GM19239 (cell line): ENCODE results near the gene WARS2.
"Not testable (repeated sequence)": the region's sequence is repeated elsewhere in the genome, so short reads cannot be mapped to it uniquely, and the experiment has no call there.

Source experiments
- DNase-seq: peaks from one replicate; pipeline ENCODE4 v3.0.0; 2011; ENCODE audit warnings: low spot score; ENCODE audit not compliant: insufficient read length
- FAIRE-seq: peaks from 2 replicates; lab custom pipeline; 2011; peaks lifted over from hg19 to GRCh38; lab: Jason Lieb, UNC

WARS2 gene

GRCh38 chr1:119140177-119141019, at the start of gene WARS2:
Gene WARS2, minus strand, starts transcription at chr1:119140653. Its CDS starts 9 bp downstream, at chr1:119140644.
- FAIRE-seq (peak; percentile 86), DNase-seq (peak; percentile 72)

GRCh38 chr1:119188926-119189325, 48.5 kb upstream of the WARS2 start:
- no peak for FAIRE-seq

GRCh38 chr1:119187416-119187815, 47.0 kb upstream of the WARS2 start:
- FAIRE-seq = no peak

More at GRCh38 chr1:119188926-119189325, 48.5 kb upstream of the WARS2 start:
- no peak for DNase-seq

DNA sequence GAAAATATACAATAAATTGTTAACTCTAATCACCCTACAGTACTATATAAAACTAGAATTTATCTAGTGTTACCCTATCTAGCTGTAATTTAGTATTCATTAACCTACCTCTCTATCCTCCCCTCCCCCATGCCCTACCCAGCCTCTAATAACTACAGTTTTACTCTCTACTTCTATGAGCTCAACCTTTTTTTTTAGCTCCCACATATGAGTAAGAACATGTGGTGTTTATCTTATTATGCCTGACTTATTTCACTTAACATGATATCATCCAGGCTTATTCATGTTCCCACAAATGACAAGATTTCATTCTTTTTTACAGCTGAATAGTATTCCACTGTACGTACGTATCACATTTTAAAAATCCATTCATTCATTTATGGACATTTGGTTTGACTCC, 46.0 kb upstream of the WARS2 start:
- DNase-seq (no peak), FAIRE-seq (no peak)

More at GRCh38 chr1:119187416-119187815, 47.0 kb upstream of the WARS2 start:
- DNase-seq = no peak

GRCh38 chr1:119184972-119185371, 44.5 kb upstream of the WARS2 start:
- DNase-seq (no peak), FAIRE-seq (no peak)

- FAIRE-seq (no peak), DNase-seq (no peak)
These were observed 40.8 kb upstream of the WARS2 start for GRCh38 chr1:119181218-119181617.

DNA sequence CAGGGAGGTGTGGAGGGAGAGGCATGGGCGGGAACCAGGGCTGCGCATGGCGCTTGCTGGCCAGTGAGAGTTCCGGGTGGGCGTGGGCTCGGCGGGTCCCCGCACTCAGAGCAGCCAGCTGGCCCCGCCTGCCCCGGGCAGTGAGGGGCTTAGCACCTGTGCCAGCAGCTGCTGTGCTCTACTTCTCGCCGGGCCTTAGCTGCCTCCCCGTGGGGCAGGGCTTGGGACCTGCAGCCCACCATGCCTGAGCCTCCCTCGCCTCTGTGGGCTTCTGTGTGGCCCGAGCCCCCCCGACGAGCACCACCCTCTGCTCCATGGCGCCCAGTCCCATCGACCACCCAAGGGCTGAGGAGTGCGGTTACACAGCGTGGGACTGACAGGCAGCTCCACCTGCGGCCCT, 38.6 kb upstream of the WARS2 start:
- no peak for FAIRE-seq
- DNase-seq = no peak

GRCh38 chr1:119172927-119173326, 32.5 kb upstream of the WARS2 start:
- not testable (repeated sequence) for FAIRE-seq, DNase-seq

DNA sequence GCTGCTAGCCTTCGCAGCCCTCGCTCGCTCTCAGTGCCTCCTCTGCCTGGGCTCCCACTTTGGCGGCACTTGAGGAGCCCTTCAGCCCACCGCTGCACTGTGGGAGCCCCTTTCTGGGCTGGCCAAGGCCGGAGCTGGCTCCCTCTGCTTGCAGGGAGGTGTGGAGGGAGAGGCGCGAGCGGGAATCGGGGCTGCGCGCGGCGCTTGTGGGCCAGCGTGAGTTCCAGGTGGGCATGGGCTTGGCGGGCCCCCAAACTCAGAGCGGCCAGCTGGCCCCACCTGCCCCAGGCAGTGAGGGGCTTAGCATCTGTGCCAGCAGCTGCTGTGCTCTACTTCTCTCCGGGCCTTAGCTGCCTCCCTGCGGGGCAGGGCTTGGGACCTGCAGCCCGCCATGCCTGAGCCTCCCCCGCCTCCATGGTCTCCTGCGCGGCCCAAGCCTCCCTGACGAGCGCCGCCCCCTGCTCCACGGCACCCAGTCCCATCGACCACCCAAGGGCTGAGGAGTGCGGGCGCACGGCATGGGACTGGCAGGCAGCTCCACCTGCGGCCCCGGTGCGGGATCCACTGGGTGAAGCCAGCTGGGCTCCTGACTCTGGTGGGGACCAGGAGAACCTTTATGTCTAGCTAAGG, 31.0 kb upstream of the WARS2 start:
- FAIRE-seq, DNase-seq: not testable (repeated sequence)

DNA sequence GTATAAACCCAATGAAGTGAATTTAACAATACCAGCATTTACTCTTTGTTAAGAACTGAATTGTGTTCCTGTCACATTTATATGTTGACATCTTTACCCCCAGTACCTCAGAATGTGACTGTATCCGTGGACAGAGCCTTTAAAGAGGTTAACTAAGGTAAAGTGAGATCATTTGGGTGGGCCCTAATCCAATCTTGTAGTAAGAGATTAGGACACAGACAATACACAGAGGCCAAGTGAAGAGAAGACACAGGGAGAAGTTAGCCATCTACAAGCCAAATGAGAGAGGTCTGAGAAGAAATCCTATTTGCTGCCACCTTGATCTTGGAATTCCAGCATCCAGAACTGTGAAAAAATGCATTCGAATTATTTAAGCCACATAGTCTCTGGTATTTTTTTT, 22.9 kb upstream of the WARS2 start:
- no peak for FAIRE-seq
- DNase-seq = no peak

GRCh38 chr1:119160866-119161265, 20.4 kb upstream of the WARS2 start:
- no peak for DNase-seq
- FAIRE-seq = no peak

DNA sequence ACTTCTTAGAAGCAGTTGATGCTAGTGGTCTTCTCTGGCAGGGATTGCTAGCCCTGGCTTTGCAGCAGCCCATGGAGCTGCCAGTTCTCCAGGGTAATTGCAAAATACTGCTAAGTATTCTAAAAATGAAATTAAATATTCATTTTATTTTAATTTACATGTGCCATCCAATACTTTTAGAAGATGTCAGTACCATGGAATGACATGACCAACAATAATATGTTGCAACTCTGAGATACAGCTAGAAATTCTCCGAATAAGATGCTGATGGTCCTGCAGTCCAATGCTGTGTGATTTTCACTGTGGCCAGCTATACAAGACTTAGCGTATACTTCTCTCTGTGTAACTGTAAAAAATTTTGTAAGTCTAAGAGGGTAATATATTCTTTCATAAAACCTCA, 20.0 kb upstream of the WARS2 start:
- DNase-seq (no peak), FAIRE-seq (no peak)

- FAIRE-seq = no peak
- no peak for DNase-seq
These were observed 19.5 kb upstream of the WARS2 start for GRCh38 chr1:119159966-119160365.

- FAIRE-seq = no peak
- no peak for DNase-seq
These were observed 18.7 kb upstream of the WARS2 start for GRCh38 chr1:119159111-119159510.

DNA sequence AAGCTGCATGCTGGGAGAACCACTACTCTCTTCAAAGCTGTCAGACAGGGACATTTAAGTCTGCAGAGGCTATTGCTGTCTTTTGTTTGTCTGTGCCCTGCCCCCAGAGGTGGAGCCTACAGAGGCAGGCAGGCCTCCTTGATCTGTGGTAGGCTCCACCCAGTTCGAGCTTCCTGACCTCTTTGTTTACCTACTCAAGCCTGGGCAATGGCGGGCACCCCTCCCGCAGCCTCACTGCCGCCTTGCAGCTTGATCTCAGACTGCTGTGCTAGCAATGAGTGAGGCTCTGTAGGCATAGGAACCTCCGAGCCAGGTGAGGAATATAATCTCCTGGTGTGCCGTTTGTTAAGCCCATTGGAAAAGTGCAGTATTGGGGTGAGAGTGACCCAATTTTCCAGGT, 16.3 kb upstream of the WARS2 start:
- not testable (repeated sequence) for FAIRE-seq, DNase-seq

DNA sequence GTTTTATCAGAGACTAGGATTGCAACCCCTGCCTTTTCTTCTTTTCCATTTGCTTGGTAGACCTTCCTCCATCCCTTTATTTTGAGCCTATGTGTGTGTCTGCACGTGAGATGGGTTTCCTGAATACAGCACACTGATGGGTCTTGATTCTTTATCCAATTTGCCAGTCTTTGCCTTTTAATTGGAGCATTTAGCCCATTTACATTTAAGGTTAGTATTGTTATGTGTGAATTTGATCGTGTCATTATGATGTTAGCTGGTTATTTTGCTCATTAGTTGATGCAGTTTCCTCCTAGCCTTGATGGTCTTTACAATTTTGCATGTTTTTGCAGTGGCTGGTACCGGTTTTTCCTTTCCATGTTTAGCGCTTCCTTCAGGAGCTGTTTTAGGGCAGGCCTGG, 14.6 kb upstream of the WARS2 start:
- not testable (repeated sequence) for FAIRE-seq, DNase-seq

GRCh38 chr1:119150150-119150549, 9.7 kb upstream of the WARS2 start:
- DNase-seq (no peak), FAIRE-seq (no peak)

GRCh38 chr1:119147661-119148090, 7.2 kb upstream of the WARS2 start:
- DNase-seq = no peak
- no peak for FAIRE-seq

GRCh38 chr1:119146466-119146865, 6.0 kb upstream of the WARS2 start:
- DNase-seq = no peak
- FAIRE-seq = no peak

GRCh38 chr1:119144813-119145212, 4.4 kb upstream of the WARS2 start:
- no peak for DNase-seq
- no peak for FAIRE-seq

DNA sequence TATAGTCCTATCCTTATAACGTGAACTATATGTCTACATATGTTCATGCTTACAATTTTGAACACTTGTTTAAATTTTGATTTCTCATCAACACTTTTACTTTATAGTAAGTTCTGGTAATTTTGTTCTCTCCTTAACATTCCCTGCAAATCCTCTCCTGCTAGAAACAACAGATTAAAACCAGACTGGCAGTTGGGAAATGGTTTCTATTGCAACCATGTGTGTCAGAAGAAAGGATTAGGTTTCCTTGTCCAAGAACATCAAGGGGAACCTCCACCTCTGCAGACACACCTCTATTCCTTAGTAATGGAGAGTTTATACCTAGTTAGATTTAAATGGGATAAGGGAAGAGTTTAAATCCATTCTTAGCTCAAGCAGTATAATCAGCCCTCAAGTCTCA, 3.3 kb upstream of the WARS2 start:
- DNase-seq (no peak), FAIRE-seq (no peak)
